ENCODE data around the gene GNAQ.
"Not testable (repeated sequence)": the region's sequence is repeated elsewhere in the genome, so short reads cannot be mapped to it uniquely, and the experiment has no call there.

The GNAQ gene

DNA sequence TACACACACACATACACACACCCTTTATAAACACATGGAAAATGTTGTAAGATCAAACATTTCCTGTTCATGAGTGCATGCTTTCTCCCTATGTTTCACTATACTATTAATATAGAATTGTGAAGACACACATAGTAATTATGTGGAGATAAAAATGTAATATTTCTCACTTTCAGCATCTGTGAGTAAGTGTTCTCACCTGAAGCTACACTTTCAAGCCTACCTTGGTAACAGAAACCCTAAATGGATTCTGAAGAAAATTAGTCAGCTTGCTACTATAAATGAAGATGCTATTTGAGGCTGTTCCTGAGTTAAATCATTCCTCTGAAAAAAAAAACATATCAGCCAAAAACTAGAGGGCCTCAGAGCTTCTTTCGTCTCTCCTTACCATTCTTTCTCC lies 302.4 kb downstream of the GNAQ start:
- TF ChIP-seq JUND (IDR thresholded peaks at IDR 0.05; ENCODE audit: low read depth) = no peak
- in situ Hi-C loops (cut with HindIII; ENCODE audit: low pct_unique_long_range_greater_than_20kb, low sequenced_read_pairs) = no loop called here
- DNase-seq (ENCODE audit: low read depth in 1 of 2, low spot score in 1 of 2) = no peak

DNA sequence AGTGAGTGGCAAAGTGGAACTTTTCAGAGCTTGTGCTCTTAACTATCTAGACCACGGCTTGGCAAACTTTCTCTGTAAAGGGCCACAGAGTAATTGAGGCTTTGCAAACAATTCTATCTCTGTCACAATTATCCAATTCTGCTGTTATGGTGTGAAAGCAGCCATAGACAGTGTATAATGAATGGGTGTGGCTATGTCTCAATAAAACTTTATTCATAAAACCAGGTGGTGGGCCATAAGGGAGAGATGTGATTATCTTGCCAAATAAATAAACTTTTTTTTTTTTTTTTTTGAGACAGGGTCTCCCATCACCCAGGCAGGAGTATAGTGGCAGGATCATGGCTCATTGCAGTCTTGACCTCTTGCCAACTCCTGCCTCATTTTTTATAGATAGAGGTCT lies 304.8 kb downstream of the GNAQ start:
- in situ Hi-C loops (cut with HindIII; ENCODE audit: low pct_unique_long_range_greater_than_20kb, low sequenced_read_pairs) = no loop called here
- no peak for TF ChIP-seq JUND (IDR thresholded peaks at IDR 0.05; ENCODE audit: low read depth)

DNA sequence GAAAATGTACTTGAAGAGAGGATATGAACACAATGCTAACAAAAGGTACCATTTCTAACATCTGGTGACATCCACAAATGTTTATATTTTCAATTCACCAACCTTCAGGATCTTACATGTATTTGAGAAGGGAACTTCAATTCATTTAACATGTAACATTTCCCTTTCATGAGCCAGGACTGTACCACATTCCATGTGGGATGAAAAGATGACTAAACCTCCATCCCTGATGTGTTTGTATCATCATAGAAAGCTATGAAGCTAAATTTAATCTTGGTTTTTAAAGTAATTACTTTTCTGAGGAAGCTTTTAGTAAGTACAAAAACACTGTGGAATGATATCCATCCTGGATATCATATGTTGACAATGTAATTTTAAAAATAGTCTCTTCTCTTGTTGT lies 305.3 kb downstream of the GNAQ start:
- DNase-seq (ENCODE audit: low read depth in 1 of 2, low spot score in 1 of 2) = no peak
- in situ Hi-C loops (cut with HindIII; ENCODE audit: low pct_unique_long_range_greater_than_20kb, low sequenced_read_pairs) = no loop called here
- TF ChIP-seq JUND (IDR thresholded peaks at IDR 0.05; ENCODE audit: low read depth) = no peak

More for the DNA sequence above, 304.8 kb downstream of the GNAQ start:
- no peak for DNase-seq (ENCODE audit: low read depth in 1 of 2, low spot score in 1 of 2)

DNA sequence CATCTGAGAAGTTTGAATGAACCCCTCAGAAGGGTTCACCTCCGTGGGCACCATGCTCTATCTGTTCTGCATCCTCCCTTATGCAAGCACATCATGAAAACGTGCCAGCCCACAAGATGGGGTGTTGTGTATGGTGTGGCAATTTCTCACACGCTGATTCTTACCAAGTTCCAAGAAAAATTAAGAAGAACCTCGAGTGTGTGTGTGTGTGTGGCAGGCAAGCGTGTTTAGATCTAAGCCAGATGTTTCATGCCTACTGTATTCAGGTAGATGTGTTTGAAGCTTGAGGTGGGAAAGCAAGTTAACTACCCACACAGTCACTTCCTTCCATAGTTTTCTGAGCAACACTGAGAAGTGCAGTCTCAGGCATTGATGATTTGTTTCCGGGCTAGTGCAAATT lies 305.8 kb downstream of the GNAQ start:
- no peak for TF ChIP-seq JUND (IDR thresholded peaks at IDR 0.05; ENCODE audit: low read depth)
- no peak for DNase-seq (ENCODE audit: low read depth in 1 of 2, low spot score in 1 of 2)
- in situ Hi-C loops (cut with HindIII; ENCODE audit: low pct_unique_long_range_greater_than_20kb, low sequenced_read_pairs) = no loop called here

DNA sequence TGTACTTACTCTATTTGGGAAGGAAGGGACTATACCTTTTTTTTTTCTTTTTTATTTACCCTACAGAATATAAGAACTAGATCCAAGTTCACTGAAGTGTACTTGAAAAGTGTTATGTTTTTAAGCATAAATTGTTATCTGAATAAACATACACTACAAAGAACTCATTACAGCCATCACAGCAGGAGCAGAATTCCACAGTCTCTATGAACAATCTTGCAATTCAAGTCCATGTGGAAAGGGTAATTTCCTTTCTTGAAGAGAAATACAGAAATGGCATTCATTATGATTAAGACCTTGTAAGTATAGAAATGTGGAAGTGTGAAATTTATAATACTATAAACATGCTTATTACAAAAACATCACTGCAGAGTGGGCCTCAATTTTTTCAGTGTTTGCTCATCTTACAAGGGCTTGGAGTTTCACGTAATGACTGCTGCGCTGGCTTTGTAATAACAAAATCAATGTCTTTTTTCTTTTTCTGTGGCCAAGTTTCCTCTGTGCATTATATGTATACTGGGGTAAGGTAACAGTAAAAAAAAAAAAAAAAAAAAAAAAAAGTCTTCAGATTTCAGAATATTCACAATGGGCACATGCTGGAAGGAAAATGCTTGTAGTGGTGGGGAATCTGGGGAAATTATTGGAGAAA lies 306.4 kb downstream of the GNAQ start:
- TF ChIP-seq JUND (IDR thresholded peaks at IDR 0.05; ENCODE audit: low read depth) = no peak
- DNase-seq (ENCODE audit: low read depth in 1 of 2, low spot score in 1 of 2) = no peak
- in situ Hi-C loops (cut with HindIII; ENCODE audit: low pct_unique_long_range_greater_than_20kb, low sequenced_read_pairs) = no loop called here

DNA sequence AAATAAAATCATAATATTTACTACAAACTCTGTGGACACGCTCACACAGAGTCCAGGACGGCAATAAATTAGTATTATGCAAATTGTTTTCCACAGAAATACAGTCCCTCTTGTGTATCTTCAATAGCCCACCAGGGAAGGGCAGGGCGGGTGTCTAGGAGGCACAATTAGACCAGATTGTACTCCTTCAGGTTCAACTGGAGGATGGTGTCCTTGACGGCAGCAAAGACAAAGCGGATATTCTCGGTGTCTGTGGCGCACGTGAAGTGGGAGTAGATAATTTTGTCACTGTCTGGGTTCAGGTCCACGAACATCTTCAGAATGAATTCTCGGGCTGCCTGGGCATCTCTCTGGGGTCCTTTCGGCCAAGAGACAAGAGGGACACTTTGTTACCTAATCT lies 310.5 kb downstream of the GNAQ start:
- DNase-seq (ENCODE audit: low read depth in 1 of 2, low spot score in 1 of 2); in situ Hi-C loops (cut with HindIII; ENCODE audit: low pct_unique_long_range_greater_than_20kb, low sequenced_read_pairs): not testable (repeated sequence)

DNA sequence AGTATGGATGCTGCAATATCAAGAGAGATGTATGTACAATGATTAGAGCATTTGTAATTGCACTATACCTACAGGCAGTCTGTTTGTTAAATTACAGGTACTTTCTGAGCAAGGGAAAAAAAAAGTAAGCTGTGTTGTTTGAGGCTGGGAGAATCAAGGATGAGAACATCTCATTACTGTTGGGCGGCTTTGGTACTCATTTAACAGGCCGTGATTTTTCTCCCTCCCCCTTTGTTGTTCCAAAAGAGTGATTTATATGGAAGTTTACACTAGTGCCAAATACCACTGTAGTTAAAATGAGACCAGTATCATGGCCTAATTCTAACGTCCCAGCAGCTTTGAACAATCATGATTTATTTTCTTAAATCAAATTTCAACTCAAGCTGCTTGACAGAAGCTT lies 312.3 kb downstream of the GNAQ start:
- no peak for DNase-seq (ENCODE audit: low read depth in 1 of 2, low spot score in 1 of 2)
- in situ Hi-C loops (cut with HindIII; ENCODE audit: low pct_unique_long_range_greater_than_20kb, low sequenced_read_pairs) = no loop called here
- TF ChIP-seq JUND (IDR thresholded peaks at IDR 0.05; ENCODE audit: low read depth) = no peak

DNA sequence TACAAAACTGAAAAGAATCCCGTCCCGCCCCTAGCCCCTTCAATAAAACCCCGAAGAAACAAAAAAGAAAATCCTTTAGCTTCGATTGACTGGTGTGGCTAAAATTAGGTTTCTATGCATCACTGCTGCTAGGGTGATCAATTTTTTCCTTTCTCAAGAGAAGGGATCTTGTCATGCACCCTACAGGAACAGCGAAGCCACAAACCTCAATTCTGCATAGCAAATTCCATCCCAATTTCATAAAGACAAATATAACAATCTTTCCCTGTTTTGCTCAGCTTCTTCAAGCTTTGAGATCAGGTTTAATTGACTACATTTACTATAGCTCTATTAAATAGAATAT lies 313.3 kb downstream of the GNAQ start:
- DNase-seq (ENCODE audit: low read depth in 1 of 2, low spot score in 1 of 2); in situ Hi-C loops (cut with HindIII; ENCODE audit: low pct_unique_long_range_greater_than_20kb, low sequenced_read_pairs): not testable (repeated sequence)

DNA sequence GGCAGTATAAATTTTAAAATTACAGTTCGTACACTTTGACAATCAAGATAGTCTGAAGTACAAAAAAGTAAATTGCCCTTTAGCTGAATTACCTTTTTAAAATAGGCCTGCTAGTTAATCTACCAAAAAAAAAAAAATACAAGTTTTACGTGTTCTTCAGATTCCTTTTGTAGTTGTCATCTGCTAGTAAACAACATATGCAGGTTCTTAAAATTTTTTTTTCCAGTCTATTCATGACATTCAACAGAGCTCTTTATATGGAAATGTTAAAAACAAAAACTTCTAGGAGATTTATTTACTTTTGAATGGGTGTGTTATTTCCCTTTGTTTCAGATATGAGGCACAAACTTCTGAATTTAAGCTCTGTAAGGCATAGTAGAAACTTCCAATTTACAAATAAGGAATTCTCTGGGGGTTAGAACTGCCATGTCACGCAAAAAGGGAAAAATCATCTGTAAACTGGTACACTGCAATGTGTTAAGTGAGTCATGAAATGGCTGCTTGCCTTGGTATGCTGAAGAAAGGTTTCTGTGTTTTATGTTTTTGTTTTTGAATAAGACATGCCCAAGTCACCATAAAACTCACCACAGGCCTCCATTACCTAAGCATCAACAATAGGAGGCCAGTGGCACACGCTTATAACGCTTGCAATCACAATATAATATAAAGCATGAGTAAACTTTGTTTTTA lies 313.9 kb downstream of the GNAQ start:
- DNase-seq (ENCODE audit: low read depth in 1 of 2, low spot score in 1 of 2); in situ Hi-C loops (cut with HindIII; ENCODE audit: low pct_unique_long_range_greater_than_20kb, low sequenced_read_pairs): not testable (repeated sequence)

DNA sequence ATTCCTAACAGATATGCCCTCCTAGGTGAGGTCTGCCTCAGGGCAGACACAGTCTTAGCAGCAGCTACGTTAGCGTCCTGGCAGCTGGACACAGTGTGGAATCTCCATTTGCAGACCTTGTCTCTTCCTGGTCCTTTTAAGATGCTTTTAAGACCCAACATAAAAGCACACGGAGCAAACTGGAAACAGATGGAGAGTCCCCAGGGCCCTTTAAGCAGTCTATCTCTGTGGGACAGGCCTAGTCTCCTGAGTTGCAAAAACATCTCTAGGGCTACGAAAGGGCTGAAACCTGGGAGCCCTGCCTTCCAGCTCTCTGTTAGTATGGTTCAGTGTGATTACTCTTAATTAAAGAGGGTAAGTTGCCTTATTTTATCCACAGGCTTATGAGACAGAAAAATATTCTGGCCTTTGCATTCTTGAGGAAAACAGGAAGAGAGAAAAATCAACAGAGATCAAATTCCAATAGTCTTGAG lies 317.5 kb downstream of the GNAQ start:
- in situ Hi-C loops (cut with HindIII; ENCODE audit: low pct_unique_long_range_greater_than_20kb, low sequenced_read_pairs) = no loop called here
- no peak for DNase-seq (ENCODE audit: low read depth in 1 of 2, low spot score in 1 of 2)
- TF ChIP-seq JUND (IDR thresholded peaks at IDR 0.05; ENCODE audit: low read depth) = no peak

DNA sequence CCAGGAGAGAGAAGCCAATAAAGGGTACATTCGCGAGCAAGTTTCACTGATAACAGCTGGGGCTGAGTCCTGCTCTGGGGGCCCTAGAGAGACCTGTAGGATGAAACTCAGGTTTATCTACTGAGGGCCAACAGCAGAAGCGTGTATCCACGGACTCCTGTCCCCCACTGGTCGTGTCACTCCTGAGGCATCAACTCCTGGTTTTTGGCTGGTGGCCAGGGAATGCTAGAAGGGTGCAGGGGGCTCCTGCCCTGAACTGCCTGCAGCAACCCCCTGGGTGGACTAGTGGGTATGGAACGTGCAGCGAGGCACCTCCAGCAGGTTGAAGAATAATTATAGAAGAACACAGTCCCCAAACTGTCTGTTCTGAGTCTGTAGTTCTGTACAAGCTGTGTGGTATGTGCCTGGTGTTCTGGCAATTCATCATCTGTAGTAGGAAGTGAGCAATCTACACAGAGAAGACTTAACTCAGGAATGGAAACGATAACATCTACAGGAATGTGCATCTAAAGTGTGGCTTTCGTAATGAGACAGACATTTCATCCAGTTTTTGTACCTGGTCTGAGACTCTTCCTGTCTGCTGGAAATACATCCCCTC lies 319.0 kb downstream of the GNAQ start:
- in situ Hi-C loops (cut with HindIII; ENCODE audit: low pct_unique_long_range_greater_than_20kb, low sequenced_read_pairs) = no loop called here
- no peak for TF ChIP-seq JUND (IDR thresholded peaks at IDR 0.05; ENCODE audit: low read depth)
- peak in 1 of 2 experiments; percentile 19 for DNase-seq (ENCODE audit: low read depth in 1 of 2, low spot score in 1 of 2)

DNA sequence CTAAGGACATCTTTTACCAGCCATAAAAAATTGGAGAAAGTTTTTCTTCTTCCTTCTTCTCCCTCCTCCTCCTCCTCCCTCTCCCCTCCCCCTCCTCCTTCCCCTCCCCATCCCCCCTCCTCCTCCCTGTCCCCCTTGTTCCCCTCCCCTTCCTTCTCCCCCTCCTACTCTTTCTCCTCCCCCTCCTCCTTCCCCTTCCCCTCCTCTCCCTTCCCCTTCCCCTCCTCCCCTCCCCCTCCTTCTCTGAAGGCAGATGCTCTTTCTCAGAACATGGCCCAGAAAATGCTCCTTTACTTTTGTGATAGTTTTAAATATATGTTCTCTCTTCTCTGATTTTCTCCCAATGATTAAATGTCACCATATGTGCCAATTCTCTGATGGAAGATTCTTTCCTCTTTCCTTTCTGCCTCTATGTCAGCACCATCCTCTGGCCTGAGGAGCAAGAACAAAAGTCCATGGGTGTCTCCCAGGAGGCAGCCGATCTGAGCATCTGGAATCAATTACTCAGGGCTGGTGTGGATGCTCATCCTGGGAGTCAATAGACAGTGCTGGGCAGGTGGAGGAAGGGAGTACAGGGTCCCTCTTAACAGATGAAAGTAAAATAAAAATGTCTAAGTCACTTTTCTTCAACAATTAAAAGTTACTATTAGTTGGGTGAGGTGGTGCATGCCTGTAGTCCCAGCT lies 320.5 kb downstream of the GNAQ start:
- DNase-seq (ENCODE audit: low read depth in 1 of 2, low spot score in 1 of 2) = no peak
- no peak for TF ChIP-seq JUND (IDR thresholded peaks at IDR 0.05; ENCODE audit: low read depth)
- in situ Hi-C loops (cut with HindIII; ENCODE audit: low pct_unique_long_range_greater_than_20kb, low sequenced_read_pairs) = no loop called here

DNA sequence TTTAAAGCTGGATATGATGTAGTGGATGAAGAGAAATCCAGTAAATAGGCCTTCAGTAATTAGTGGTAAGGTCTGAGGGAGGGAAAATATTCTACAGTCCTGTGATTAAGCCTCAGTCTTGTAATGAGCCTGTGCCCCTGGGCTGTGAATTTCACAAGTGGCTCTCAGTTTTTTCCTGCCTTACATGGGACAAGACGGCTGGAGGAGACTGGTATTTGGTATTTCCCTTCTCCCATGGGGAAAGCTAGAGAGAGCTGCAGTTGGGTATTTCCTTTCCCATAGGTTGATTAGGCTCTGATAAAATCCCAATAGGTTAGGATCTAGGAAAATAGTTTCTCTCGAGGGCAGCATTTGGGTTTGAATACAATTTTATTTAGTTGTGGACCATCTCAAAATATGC lies 321.3 kb downstream of the GNAQ start:
- DNase-seq (ENCODE audit: low read depth in 1 of 2, low spot score in 1 of 2) = no peak
- in situ Hi-C loops (cut with HindIII; ENCODE audit: low pct_unique_long_range_greater_than_20kb, low sequenced_read_pairs) = no loop called here
- no peak for TF ChIP-seq JUND (IDR thresholded peaks at IDR 0.05; ENCODE audit: low read depth)
